ENCODE measurements around the gene MBLAC2. TPM values are rescaled to one million over a fixed set of nuclear protein-coding genes. Genes with fewer than 3 reads are reported as not detected.
A peak's percentile ranks its signal among the peaks of the same experiment; 100 is the strongest.

MBLAC2 gene
- total RNA-seq, 1 experiment from 2014 or later, result 4.9 TPM

GRCh38 chr5:90434116-90434714, 40.4 kb downstream of the MBLAC2 start:
- ChIA-PET POLR2A (no interaction called here), CTCF (no interaction called here)
- peaks cover 5% of the 10 kb centered on the region; the same call in 1 of the 2 replicates for H3K4me1 ChIP-seq
- peaks cover 6% of the 10 kb centered on the region for H3K4me1 Mint-ChIP-seq (ENCODE audit: low read depth, unreplicated experiment)
- no peak overlapping the region for H3K27ac Mint-ChIP-seq (ENCODE audit: unreplicated experiment)
- H3K4me3 ChIP-seq (ENCODE audit: low read depth, low read length), result no peak overlapping the region
- peak; percentile 73 to 86 for TF ChIP-seq CTCF (IDR thresholded peaks at IDR 0.05; ENCODE audit: insufficient read depth in 1 of 2, low read depth in 1 of 2, low read length in 1 of 2, severe bottlenecking in 1 of 2, unreplicated experiment in 1 of 2)
- H3K36me3 ChIP-seq (ENCODE audit: control insufficient read depth, insufficient read depth, low read length), result no peaks in the 10 kb centered on the region
- no peaks in the 10 kb centered on the region for H3K27me3 ChIP-seq (replicated peaks; ENCODE audit: control insufficient read depth, insufficient read depth, low read length)
- DNase-seq, result peak; percentile 55 to 77
- H3K36me3 Mint-ChIP-seq (ENCODE audit: insufficient read depth, unreplicated experiment), result no peaks in the 10 kb centered on the region
- H3K27me3 Mint-ChIP-seq (ENCODE audit: insufficient read depth, unreplicated experiment), result peaks cover 10% of the 10 kb centered on the region
- no peak overlapping the region for H3K4me3 Mint-ChIP-seq (ENCODE audit: unreplicated experiment)
- no TSS peak for BruUV-seq (replicated peaks)
- no peaks in the 10 kb centered on the region for H3K9me3 Mint-ChIP-seq (ENCODE audit: unreplicated experiment)
- no peaks in the 10 kb centered on the region for H3K9me3 ChIP-seq
- intact Hi-C loops (cut with micrococcal nuclease; ENCODE audit: unreplicated experiment), result loop anchor here (1.0 to 2.0 kb wide), 4 partner anchors 13 to 1705 kb away; no protein-coding TSS in a partner anchor

GRCh38 chr5:90424245-90424644, 50.3 kb downstream of the MBLAC2 start:
- Mint-ChIP-seq H3K4me1 (ENCODE audit: low read depth, unreplicated experiment) (no peaks in the 10 kb centered on the region), H3K27ac (ENCODE audit: unreplicated experiment) (no peak overlapping the region), H3K4me3 (ENCODE audit: unreplicated experiment) (no peak overlapping the region), H3K9me3 (ENCODE audit: unreplicated experiment) (no peaks in the 10 kb centered on the region), H3K27me3 (ENCODE audit: insufficient read depth, unreplicated experiment) (peaks cover 13% of the 10 kb centered on the region), H3K36me3 (ENCODE audit: insufficient read depth, unreplicated experiment) (no peaks in the 10 kb centered on the region)
- ChIA-PET CTCF (no interaction called here), POLR2A (no interaction called here)
- Histone ChIP-seq H3K27me3 (replicated peaks; ENCODE audit: control insufficient read depth, insufficient read depth, low read length) (no peaks in the 10 kb centered on the region), H3K4me1 (peaks cover 4% of the 10 kb centered on the region; the same call in 1 of the 2 replicates), H3K9me3 (no peaks in the 10 kb centered on the region), H3K4me3 (ENCODE audit: low read depth, low read length) (no peak overlapping the region), H3K36me3 (ENCODE audit: control insufficient read depth, insufficient read depth, low read length) (no peaks in the 10 kb centered on the region)
- no peak for DNase-seq
- no peak for TF ChIP-seq CTCF (IDR thresholded peaks at IDR 0.05; ENCODE audit: insufficient read depth in 1 of 2, low read depth in 1 of 2, low read length in 1 of 2, severe bottlenecking in 1 of 2, unreplicated experiment in 1 of 2)
- intact Hi-C loops (cut with micrococcal nuclease; ENCODE audit: unreplicated experiment), result no loop called here
- BruUV-seq (replicated peaks), result no TSS peak

GRCh38 chr5:90421136-90421535, 53.4 kb downstream of the MBLAC2 start:
- Mint-ChIP-seq H3K4me1 (ENCODE audit: low read depth, unreplicated experiment) (no peaks in the 10 kb centered on the region), H3K9me3 (ENCODE audit: unreplicated experiment) (no peaks in the 10 kb centered on the region), H3K27ac (ENCODE audit: unreplicated experiment) (no peak overlapping the region), H3K36me3 (ENCODE audit: insufficient read depth, unreplicated experiment) (no peaks in the 10 kb centered on the region), H3K4me3 (ENCODE audit: unreplicated experiment) (no peak overlapping the region), H3K27me3 (ENCODE audit: insufficient read depth, unreplicated experiment) (peaks cover 9% of the 10 kb centered on the region)
- intact Hi-C loops (cut with micrococcal nuclease; ENCODE audit: unreplicated experiment), result loop anchor here (1.0 kb wide), 5 partner anchors 11 to 362 kb away; no protein-coding TSS in a partner anchor
- no peaks in the 10 kb centered on the region for H3K9me3 ChIP-seq
- ChIA-PET CTCF (interaction anchor here (0.8 to 1.6 kb wide), 5 partner anchors 11 to 363 kb away, joined by 3 to 7 read pairs (median 4); partner anchors contain the start of genes CETN3 and LYSMD3), POLR2A (interaction anchor here (1.0 kb wide), 1 partner anchor 11 kb away, joined by 9 read pairs; the partner anchor contains the start of gene CETN3)
- peak; percentile 50 to 55 for DNase-seq
- H3K36me3 ChIP-seq (ENCODE audit: control insufficient read depth, insufficient read depth, low read length), result no peaks in the 10 kb centered on the region
- no peaks in the 10 kb centered on the region for H3K27me3 ChIP-seq (replicated peaks; ENCODE audit: control insufficient read depth, insufficient read depth, low read length)
- H3K4me1 ChIP-seq, result peaks cover 4% of the 10 kb centered on the region; the same call in 1 of the 2 replicates
- BruUV-seq (replicated peaks), result no TSS peak
- peak; percentile 30 to 68 for TF ChIP-seq CTCF (IDR thresholded peaks at IDR 0.05; ENCODE audit: insufficient read depth in 1 of 2, low read depth in 1 of 2, low read length in 1 of 2, severe bottlenecking in 1 of 2, unreplicated experiment in 1 of 2)
- H3K4me3 ChIP-seq (ENCODE audit: low read depth, low read length), result no peak overlapping the region

Data from Caco-2 (cell line).